Endothelial cell of umbilical vein (primary cell): ENCODE data around the gene SCYGR4. TPM values are rescaled to one million over a fixed set of nuclear protein-coding genes. Genes with fewer than 3 reads are reported as not detected.

ENCODE experiments used
- BruUV-seq: library from RNA; stranded (reverse); fragments of 400-500 nt; replicated peaks from 2 replicates; lab custom pipeline; 2021; lab: Mats Ljungman, UMichigan
- CTCF ChIA-PET: fragments of 300-600, 350-600 bp; sonication (Branson Sonifier 250); formaldehyde crosslinking; loops from one replicate; lab custom pipeline; 2021; ENCODE audit warnings: antibody characterized with exemption, inconsistent platforms; lab: Charles Lee
- POLR2A ChIA-PET: fragments of 300-600, 350-600 bp; sonication (Branson Sonifier 250); formaldehyde crosslinking; loops from one replicate; lab custom pipeline; 2021; ENCODE audit warnings: antibody characterized with exemption, inconsistent platforms; lab: Charles Lee
- DNase-seq: peaks from one replicate; pipeline ENCODE4 v3.0.0-alpha.2; 2011; ENCODE audit warnings: low read depth, low spot score
- FAIRE-seq: peaks from 2 replicates; lab custom pipeline; 2011; peaks lifted over from hg19 to GRCh38; lab: Jason Lieb, UNC
- H2AFZ ChIP-seq: 2 replicates; pipeline ENCODE4 v1.6.0; 2012; ENCODE audit warnings: low read depth, low read length, control low read depth, inconsistent platforms
- H3K27ac ChIP-seq: 2 replicates; pipeline ENCODE4 v1.5.1; 2011; ENCODE audit warnings: low read depth, mild to moderate bottlenecking, control low read depth, low read length, moderate library complexity; ENCODE audit not compliant: insufficient read depth
- H3K27me3 ChIP-seq, 2 experiments: 2 replicates each; pipeline versions ENCODE4 v1.6.0 to v1.6.1; 2011; ENCODE audit warnings: low read length in 2 of 2, mixed read lengths in 1 of 2; ENCODE audit not compliant: control insufficient read depth in 2 of 2, insufficient read depth in 2 of 2
- H3K36me3 ChIP-seq, 2 experiments: 2 replicates in 1 of 2; 3 replicates in 1 of 2; pipeline ENCODE4 v1.5.1; 2011; ENCODE audit warnings: low read length in 2 of 2, mild to moderate bottlenecking in 1 of 2, moderate library complexity in 1 of 2; ENCODE audit not compliant: control insufficient read depth in 2 of 2, insufficient read depth in 2 of 2; ENCODE audit errors: extremely low read depth in 1 of 2
- H3K4me1 ChIP-seq: 3 replicates; pipeline ENCODE4 v1.5.1; 2011; ENCODE audit warnings: mild to moderate bottlenecking, low read length; ENCODE audit not compliant: control insufficient read depth, insufficient read depth; ENCODE audit errors: extremely low read depth
- H3K4me2 ChIP-seq: 2 replicates; pipeline ENCODE4 v1.6.1; 2011; ENCODE audit warnings: low read length, control low read depth, mixed read lengths; ENCODE audit not compliant: insufficient read depth
- H3K4me3 ChIP-seq, 3 experiments: fragments of 200-600 bp in 1 of 3; sonication (generic), shearing (Covaris generic) in 1 of 3; replicated peaks in 1 of 3; 2 replicates each; pipeline ENCODE4 v1.5.1; 2011 to 2016; ENCODE audit warnings: control low read depth in 3 of 3, low read length in 3 of 3, mild to moderate bottlenecking in 2 of 3, inconsistent platforms in 1 of 3, low read depth in 1 of 3, moderate library complexity in 1 of 3; ENCODE audit not compliant: insufficient read depth in 1 of 3
- H3K79me2 ChIP-seq: 2 replicates; pipeline ENCODE4 v1.6.0; 2012; ENCODE audit warnings: low read length, inconsistent platforms; ENCODE audit not compliant: control insufficient read depth, insufficient read depth
- H3K9ac ChIP-seq: replicated peaks from 2 replicates; pipeline ENCODE3; 2011; ENCODE audit warnings: low read length, control low read depth; ENCODE audit not compliant: insufficient read depth; ENCODE audit errors: extremely low read depth
- H3K9me1 ChIP-seq: replicated peaks from 3 replicates; pipeline ENCODE4 v1.6.0; 2011; ENCODE audit warnings: mild to moderate bottlenecking, low read length; ENCODE audit not compliant: control insufficient read depth, insufficient read depth; ENCODE audit errors: extremely low read depth
- H3K9me3 ChIP-seq: replicated peaks from 2 replicates; pipeline ENCODE4 v1.5.1; 2012; ENCODE audit warnings: low read length, inconsistent platforms; ENCODE audit not compliant: control insufficient read depth, insufficient read depth
- H4K20me1 ChIP-seq: replicated peaks from 2 replicates; pipeline ENCODE3; 2011; ENCODE audit warnings: mild to moderate bottlenecking, low read length; ENCODE audit not compliant: control insufficient read depth, insufficient read depth; ENCODE audit errors: extremely low read depth
- EZH2 ChIP-seq: IDR thresholded peaks from 2 replicates; pipeline ENCODE4 v1.6.1; 2012; ENCODE audit warnings: borderline replicate concordance, low read depth, mild to moderate bottlenecking, moderate library complexity, low read length, inconsistent platforms; ENCODE audit not compliant: severe bottlenecking
- FOS ChIP-seq: IDR thresholded peaks from 2 replicates; pipeline ENCODE4 v1.6.1; 2011; ENCODE audit warnings: mild to moderate bottlenecking, low read length, moderate library complexity, borderline replicate concordance; ENCODE audit not compliant: insufficient read depth
- GATA2 ChIP-seq: IDR thresholded peaks from 2 replicates; pipeline ENCODE4 v1.7.0; 2011; ENCODE audit warnings: low read depth, mild to moderate bottlenecking, moderate library complexity, mixed read lengths, low read length; ENCODE audit not compliant: insufficient read length, insufficient read depth
- JUN ChIP-seq: IDR thresholded peaks from 2 replicates; pipeline ENCODE4 v1.6.1; 2011; ENCODE audit warnings: borderline replicate concordance, low read depth; ENCODE audit not compliant: insufficient read length, insufficient read depth
- MYC ChIP-seq: IDR thresholded peaks from one replicate; pipeline ENCODE4 v1.6.1; 2011; ENCODE audit warnings: mild to moderate bottlenecking, low read depth, low read length
- POLR2A ChIP-seq: IDR thresholded peaks from 2 replicates; pipeline ENCODE4 v1.6.1; 2012; ENCODE audit warnings: low read depth, mild to moderate bottlenecking, control low read depth, low read length
- POLR2AphosphoS5 ChIP-seq: IDR thresholded peaks from 2 replicates; pipeline ENCODE4 v1.6.1; 2012; ENCODE audit warnings: low read depth, mild to moderate bottlenecking, control low read depth, low read length, moderate library complexity; ENCODE audit not compliant: insufficient read depth
- dilution Hi-C: fragments of 300-500 bp; cut with MboI; formaldehyde crosslinking; loops from one replicate; pipeline ENCODE4 v1.15.0; 2019; ENCODE audit warnings: low sequenced_read_pairs; ENCODE audit not compliant: extremely low pct_ligation_motif_present
- intact Hi-C: fragments of 100-400 bp; cut with micrococcal nuclease; formaldehyde crosslinking; loops from one replicate; pipeline ENCODE4 v1.10.0; 2022
- polyA plus RNA-seq, 4 experiments: library from polyadenylated mRNA; depleted of rRNA in 3 of 4; stranded (reverse) in 3 of 4; unstranded in 1 of 4; fragments of >200 nt; gene quantifications; 2 replicates each; pipeline versions ENCODE4 v1.2.1 to v1.2.3, GENCODE V29; 2011 to 2012; ENCODE audit warnings: missing spikeins in 1 of 4
- total RNA-seq: library from RNA; stranded (reverse); gene quantifications from 2 replicates; pipeline ENCODE4 v1.2.3, GENCODE V29; 2021
- TF ChIP-seq, protein P1 (sequence below): IDR thresholded peaks from 2 replicates; pipeline ENCODE4 v1.6.1; 2011; ENCODE audit not compliant: insufficient read depth, insufficient read length
- TF ChIP-seq, protein P2 (sequence below), 2 donors: IDR thresholded peaks; 1 replicate in 1 of 2; 2 replicates in 1 of 2; pipeline ENCODE4 v1.5.1; 2011; ENCODE audit warnings: low read length in 2 of 2, mild to moderate bottlenecking in 2 of 2, moderate library complexity in 2 of 2, control low read depth in 1 of 2, inconsistent platforms in 1 of 2, low read depth in 1 of 2; ENCODE audit not compliant: insufficient read depth in 1 of 2; ENCODE audit errors: extremely low read depth in 1 of 2

The SCYGR4 gene
- total and polyA plus RNA-seq, 2 donors (not counting 3 experiments of a cell fraction or from before 2014, with no cell fraction given), result not detected

DNA sequence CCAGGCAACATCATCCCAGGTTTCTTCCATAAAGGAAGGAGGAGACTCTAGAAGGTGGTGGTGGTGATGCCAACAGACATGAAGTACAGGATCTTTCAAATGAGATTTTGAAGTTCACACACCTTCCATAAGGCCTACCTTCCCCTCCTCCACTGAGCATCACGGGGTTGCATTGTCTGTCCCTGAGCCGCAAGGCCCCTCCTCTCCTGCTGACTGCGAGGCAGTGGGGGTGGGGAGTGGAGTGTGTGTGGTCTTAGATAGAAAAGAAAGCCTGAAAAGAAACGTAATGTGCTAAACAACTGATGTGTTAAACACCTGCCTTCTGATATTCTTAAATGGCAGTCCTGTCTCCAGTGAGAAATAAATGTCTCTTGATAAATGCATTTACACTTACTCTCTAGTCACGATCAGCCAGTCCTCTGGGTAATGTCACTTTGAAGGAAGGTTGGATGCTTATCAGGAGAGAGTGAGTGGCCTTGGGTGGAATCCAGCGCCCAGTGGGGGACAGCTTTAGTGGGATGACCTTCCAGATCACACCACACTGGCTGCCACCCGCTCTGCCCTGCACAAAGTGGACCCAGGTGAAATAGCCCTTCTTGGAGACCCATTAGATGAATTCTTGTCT is 43.8 kb downstream of the SCYGR4 start:
- H4K20me1 ChIP-seq, result no peaks in the 10 kb centered on the region
- POLR2A ChIA-PET, result no interaction called here
- no peak overlapping the region for H3K27ac ChIP-seq
- DNase-seq (no peak), FAIRE-seq (no peak)
- H3K4me3 ChIP-seq, result no peak overlapping the region
- H3K79me2 ChIP-seq, result no peaks in the 10 kb centered on the region
- dilution Hi-C loops, result no loop called here
- no peak overlapping the region for H3K4me2 ChIP-seq
- no peaks in the 10 kb centered on the region for H3K27me3 ChIP-seq
- BruUV-seq, result no TSS peak
- H3K36me3 ChIP-seq, result no peaks in the 10 kb centered on the region
- H3K9me3 ChIP-seq, result no peaks in the 10 kb centered on the region
- no peaks in the 10 kb centered on the region for H3K9me1 ChIP-seq
- intact Hi-C loops, result no loop called here
- no peak overlapping the region for H3K9ac ChIP-seq
- CTCF ChIA-PET, result no interaction called here
- H2AFZ ChIP-seq, result no peak overlapping the region
- TF ChIP-seq MYC (no peak), POLR2A (no peak), GATA2 (no peak), EZH2 (no peak), POLR2AphosphoS5 (no peak), FOS (no peak), JUN (no peak)
- TF ChIP-seq, protein P1, sequence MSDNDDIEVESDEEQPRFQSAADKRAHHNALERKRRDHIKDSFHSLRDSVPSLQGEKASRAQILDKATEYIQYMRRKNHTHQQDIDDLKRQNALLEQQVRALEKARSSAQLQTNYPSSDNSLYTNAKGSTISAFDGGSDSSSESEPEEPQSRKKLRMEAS, result no peak
- TF ChIP-seq, protein P2, sequence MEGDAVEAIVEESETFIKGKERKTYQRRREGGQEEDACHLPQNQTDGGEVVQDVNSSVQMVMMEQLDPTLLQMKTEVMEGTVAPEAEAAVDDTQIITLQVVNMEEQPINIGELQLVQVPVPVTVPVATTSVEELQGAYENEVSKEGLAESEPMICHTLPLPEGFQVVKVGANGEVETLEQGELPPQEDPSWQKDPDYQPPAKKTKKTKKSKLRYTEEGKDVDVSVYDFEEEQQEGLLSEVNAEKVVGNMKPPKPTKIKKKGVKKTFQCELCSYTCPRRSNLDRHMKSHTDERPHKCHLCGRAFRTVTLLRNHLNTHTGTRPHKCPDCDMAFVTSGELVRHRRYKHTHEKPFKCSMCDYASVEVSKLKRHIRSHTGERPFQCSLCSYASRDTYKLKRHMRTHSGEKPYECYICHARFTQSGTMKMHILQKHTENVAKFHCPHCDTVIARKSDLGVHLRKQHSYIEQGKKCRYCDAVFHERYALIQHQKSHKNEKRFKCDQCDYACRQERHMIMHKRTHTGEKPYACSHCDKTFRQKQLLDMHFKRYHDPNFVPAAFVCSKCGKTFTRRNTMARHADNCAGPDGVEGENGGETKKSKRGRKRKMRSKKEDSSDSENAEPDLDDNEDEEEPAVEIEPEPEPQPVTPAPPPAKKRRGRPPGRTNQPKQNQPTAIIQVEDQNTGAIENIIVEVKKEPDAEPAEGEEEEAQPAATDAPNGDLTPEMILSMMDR (IDR thresholded peaks at IDR 0.05; ENCODE audit: extremely low read depth in 1 of 2, insufficient read depth in 1 of 2, low read depth in 1 of 2, low read length in 2 of 2), result no peak
- H3K4me1 ChIP-seq, result no peaks in the 10 kb centered on the region
